ENCODE results near the gene MRTFA. TPM values are rescaled to one million over a fixed set of nuclear protein-coding genes. Genes with fewer than 3 reads are reported as not detected.

The MRTFA gene
- polyA plus RNA-seq, 2 of the 4 experiments (the other 2 are of a cell fraction), result 6.8 to 48.3 TPM

DNA sequence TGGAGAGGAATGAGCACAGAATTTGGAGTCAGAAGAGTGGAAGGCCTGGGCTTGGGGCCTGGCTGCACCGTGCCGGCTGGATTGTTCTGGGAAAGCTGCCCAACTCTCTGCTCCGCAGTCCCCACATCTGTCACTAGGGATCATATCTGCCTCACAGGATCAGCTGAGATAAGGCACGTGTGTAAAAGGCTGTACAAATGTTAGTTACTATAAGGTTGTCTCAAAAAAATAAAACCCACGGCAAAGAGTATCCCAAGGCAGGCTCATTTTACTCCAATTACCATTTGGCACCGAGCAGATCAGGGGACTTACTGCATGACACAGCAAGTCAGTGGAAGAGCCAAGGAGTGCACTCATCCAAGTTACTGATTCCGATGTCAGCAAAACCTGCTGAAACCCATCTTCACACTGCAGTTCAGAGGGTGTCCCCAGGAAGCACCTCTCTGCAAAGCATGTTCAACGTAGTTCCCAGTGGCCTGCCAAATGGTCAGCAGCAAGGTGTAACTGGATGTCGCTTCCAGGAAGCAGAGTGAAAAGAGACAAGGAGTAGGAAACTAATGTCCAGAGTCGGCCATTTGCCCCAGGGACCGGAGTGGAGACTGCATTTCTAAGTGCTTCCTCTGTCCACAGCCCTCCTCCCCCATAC is 18.1 kb upstream of the MRTFA start (continued):
- TF ChIP-seq, protein P1, sequence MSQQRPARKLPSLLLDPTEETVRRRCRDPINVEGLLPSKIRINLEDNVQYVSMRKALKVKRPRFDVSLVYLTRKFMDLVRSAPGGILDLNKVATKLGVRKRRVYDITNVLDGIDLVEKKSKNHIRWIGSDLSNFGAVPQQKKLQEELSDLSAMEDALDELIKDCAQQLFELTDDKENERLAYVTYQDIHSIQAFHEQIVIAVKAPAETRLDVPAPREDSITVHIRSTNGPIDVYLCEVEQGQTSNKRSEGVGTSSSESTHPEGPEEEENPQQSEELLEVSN (IDR thresholded peaks at IDR 0.05; ENCODE audit: borderline replicate concordance, low read depth), result no peak

DNA sequence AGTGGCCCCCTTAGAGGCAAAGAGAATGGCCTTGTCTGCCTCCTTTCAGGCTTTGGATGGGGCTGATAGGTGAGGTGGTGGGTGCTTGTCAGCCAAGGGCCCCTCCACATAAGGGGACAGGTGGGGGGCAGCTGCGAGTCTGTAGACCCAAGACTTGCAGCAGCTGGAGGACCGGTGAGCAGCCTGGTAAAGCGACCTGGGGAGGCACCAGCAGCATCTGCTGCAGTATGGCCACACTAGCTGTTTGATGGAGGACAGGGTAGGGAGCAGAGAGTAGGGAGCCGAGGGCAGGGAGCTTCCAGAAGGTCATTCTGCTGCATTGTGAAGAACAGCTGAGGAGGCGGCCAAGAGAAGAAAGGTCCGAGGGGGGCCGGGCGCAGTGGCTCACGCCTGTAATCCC is 16.8 kb upstream of the MRTFA start:
- Histone ChIP-seq H3K27ac (peak overlapping the region in 1 of 2 experiments; percentile 96; a peak in 3 of 6 replicates), H3K9me3 (no peaks in the 10 kb centered on the region), H3K4me2 (peak overlapping the region; percentile 88), H3K4me1 (peaks cover 31% of the 10 kb centered on the region), H3K4me3 (no peak overlapping the region)
- no peak for ATAC-seq
- DNase-seq (ENCODE audit: low read depth in 1 of 2, low spot score in 1 of 2), result no peak
- TF ChIP-seq ELK1 (IDR thresholded peaks at IDR 0.05; ENCODE audit: low read depth, low read length), result no peak
- TF ChIP-seq GATA3 (IDR thresholded peaks at IDR 0.05; ENCODE audit: borderline replicate concordance), result no peak
- no peak for TF ChIP-seq CTCF (IDR thresholded peaks at IDR 0.05)
- TF ChIP-seq BCL3 (IDR thresholded peaks at IDR 0.05), result no peak
- TF ChIP-seq HDAC2 (IDR thresholded peaks at IDR 0.05), result no peak
- TF ChIP-seq NPAS2 (CRISPR knock-in tag; IDR thresholded peaks at IDR 0.05; ENCODE audit: borderline replicate concordance), result no peak
- no peak for TF ChIP-seq FOSB (CRISPR knock-in tag; IDR thresholded peaks at IDR 0.05)
- TF ChIP-seq JUN (IDR thresholded peaks at IDR 0.05), result no peak
- TF ChIP-seq FOSL2 (IDR thresholded peaks at IDR 0.05), result no peak
- no peak for TF ChIP-seq FOSL2 (CRISPR knock-in tag; IDR thresholded peaks at IDR 0.05)
- TF ChIP-seq, protein P2, sequence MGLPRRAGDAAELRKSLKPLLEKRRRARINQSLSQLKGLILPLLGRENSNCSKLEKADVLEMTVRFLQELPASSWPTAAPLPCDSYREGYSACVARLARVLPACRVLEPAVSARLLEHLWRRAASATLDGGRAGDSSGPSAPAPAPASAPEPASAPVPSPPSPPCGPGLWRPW (IDR thresholded peaks at IDR 0.05), result no peak
- TF ChIP-seq POLR2AphosphoS2 (conservative IDR thresholded peaks at IDR 0.05; ENCODE audit: low read length), result no peak
- TF ChIP-seq CBX8 (IDR thresholded peaks at IDR 0.05), result no peak
- no peak for TF ChIP-seq CHD2 (IDR thresholded peaks at IDR 0.05; ENCODE audit: low read length, partially characterized antibody)
- no peak for TF ChIP-seq ZNF302 (CRISPR knock-in tag; IDR thresholded peaks at IDR 0.05)
- TF ChIP-seq, protein P3, sequence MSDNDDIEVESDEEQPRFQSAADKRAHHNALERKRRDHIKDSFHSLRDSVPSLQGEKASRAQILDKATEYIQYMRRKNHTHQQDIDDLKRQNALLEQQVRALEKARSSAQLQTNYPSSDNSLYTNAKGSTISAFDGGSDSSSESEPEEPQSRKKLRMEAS (IDR thresholded peaks at IDR 0.05), result no peak
- TF ChIP-seq JUNB (IDR thresholded peaks at IDR 0.05), result no peak
- WGBS (ENCODE audit: missing lambda C conversion rate), result 91% methylated on average over 9 of the region's 9 CpGs
- ChIA-PET POLR2A (interaction anchor here (2.4 kb wide), 1 partner anchor 119 kb away, joined by 15 read pairs; no protein-coding TSS in a partner anchor), CTCF (interaction anchor here (1.8 kb wide), 1 partner anchor 107 kb away, joined by 7 read pairs; no protein-coding TSS in a partner anchor)
- FAIRE-seq, result no peak

All from A549 (cell line).